GM18907 (cell line): Measurements from ENCODE around the gene AGRN.
"Not testable (repeated sequence)": the region's sequence is repeated elsewhere in the genome, so short reads cannot be mapped to it uniquely, and the experiment has no call there.

Experiments
- ATAC-seq: cut with Tn5 transposase; IDR thresholded peaks from one replicate; pipeline ENCODE4 v1.9.1; 2021; ENCODE audit warnings: mild to moderate bottlenecking, moderate library complexity; ENCODE audit not compliant: unreplicated experiment

AGRN gene

GRCh38 chr1:1063261-1063944 lies 43.5 kb downstream of the AGRN start:
- no peak for ATAC-seq

- ATAC-seq, result peak; percentile 56
Measured at GRCh38 chr1:1063945-1064831, 44.3 kb downstream of the AGRN start.

DNA sequence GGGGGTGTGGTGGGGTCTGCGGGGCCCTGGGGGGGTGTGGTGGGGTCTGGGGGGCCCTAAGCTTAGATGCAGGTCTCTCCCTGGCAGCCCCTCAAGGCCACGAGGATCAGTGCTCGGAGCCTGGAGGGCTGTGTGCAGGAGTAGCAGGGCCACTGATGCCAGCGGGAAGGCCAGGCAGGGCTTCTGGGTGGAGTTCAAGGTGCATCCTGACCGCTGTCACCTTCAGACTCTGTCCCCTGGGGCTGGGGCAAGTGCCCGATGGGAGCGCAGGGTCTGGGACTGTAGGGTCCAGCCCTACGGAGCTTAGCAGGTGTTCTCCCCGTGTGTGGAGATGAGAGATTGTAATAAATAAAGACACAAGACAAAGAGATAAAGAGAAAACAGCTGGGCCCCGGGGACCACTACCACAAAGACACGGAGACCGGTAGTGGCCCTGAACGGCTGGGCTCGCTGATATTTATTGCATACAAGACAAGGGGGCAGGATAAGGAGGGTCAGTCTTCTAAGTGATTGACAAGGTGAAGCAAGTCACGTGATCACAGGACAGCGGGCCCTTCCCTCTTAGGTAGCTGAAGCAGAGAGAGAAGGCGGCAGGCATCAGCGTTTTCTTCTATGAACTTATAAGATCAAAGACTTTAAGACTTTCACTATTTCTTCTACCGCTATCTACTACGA lies 45.5 kb downstream of the AGRN start:
- no peak for ATAC-seq

GRCh38 chr1:1065940-1066304 lies 46.0 kb downstream of the AGRN start:
- ATAC-seq, result not testable (repeated sequence)

GRCh38 chr1:1066403-1067283 lies 46.7 kb downstream of the AGRN start:
- ATAC-seq, result no peak

GRCh38 chr1:1067284-1067859 lies 47.5 kb downstream of the AGRN start:
- no peak for ATAC-seq

DNA sequence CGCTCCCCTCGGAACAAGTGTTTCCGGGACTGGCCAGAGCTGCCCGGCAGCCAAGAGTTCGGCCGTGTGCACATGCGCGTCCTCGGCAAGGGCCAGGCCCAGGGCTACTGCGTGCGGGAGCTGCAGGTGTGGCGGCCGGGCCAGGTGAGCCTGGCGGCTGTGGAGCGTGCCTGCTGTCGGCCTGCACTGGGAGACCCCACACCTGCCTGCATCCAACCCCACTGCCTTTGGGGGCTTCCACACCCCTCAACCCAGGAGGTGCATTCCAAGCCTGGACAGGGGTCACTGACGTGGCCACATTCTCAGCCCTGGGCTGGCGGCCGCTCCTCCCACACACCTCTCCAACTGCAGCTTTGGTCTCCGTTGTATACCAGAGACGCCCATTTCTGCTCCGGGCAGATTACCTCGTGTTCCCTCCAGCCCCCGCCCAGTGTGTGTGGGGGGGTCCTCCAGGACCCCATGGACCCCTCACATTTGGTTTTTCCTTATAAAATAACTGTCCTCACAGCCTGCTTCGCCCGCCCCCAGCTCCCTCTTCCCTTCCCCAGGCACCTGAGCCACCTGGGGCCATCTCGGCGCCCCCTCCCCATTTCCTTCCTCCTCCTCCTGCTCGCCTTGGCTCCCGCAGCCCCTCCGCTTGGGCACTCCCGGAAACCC lies 48.1 kb downstream of the AGRN start:
- no peak for ATAC-seq

DNA sequence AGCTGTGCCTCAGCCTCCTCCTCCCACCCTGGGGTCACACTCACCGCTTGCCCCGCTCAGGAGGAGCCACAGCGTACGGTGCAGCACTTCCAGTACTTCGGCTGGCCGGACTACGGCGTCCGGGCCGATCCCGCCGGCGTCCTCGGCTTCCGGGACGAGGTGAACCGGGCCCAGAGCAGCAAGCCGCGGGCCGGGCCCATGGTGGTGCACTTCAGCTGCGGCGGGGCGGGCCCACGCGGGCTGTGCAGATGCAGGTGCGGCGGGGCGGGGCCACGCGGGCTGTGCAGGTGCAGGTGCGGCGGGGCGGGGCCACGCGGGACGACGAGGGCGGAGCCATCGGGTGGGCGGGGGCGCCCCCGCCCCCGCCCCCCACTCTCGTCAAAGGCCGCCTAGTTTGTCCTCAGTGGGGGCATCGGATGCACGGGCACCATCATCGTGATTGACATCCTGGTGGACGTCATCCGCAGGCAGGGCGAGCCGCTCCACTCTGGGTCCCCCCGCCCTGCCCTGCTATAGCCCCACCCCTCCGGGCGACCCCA lies 48.7 kb downstream of the AGRN start:
- no peak for ATAC-seq

DNA sequence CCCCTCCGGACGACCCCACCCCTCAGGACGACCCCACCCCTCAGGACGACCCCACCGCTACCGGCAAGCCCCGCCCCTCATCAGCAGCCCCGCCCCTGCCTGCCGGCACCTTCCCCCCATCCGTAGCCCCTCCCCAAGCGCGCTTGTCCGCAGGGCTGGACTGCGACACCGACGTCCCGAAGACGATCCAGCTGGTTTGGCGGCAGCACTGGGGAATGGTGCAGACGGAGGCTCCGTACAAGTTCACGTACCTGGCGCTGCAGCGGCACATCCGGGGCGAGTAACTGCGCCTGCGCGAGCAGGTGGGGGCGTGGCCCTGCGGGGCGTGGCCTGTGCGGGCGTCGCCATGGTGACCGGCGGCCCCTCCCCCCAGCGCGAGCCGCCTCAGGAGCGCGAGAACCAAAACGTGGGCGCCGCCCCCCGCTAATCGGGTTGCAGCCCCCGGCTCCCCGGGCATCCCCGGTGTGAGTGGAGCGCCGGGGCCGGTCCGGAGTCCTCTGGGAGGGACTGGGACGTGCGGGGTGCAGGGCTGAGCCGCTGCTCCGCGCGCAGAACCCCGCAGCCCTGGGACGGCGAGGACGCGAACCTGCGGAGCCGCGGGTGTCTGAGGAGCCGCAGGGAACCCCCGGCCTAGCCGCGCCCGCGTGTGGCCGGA lies 49.3 kb downstream of the AGRN start:
- peak; percentile 54 for ATAC-seq

DNA sequence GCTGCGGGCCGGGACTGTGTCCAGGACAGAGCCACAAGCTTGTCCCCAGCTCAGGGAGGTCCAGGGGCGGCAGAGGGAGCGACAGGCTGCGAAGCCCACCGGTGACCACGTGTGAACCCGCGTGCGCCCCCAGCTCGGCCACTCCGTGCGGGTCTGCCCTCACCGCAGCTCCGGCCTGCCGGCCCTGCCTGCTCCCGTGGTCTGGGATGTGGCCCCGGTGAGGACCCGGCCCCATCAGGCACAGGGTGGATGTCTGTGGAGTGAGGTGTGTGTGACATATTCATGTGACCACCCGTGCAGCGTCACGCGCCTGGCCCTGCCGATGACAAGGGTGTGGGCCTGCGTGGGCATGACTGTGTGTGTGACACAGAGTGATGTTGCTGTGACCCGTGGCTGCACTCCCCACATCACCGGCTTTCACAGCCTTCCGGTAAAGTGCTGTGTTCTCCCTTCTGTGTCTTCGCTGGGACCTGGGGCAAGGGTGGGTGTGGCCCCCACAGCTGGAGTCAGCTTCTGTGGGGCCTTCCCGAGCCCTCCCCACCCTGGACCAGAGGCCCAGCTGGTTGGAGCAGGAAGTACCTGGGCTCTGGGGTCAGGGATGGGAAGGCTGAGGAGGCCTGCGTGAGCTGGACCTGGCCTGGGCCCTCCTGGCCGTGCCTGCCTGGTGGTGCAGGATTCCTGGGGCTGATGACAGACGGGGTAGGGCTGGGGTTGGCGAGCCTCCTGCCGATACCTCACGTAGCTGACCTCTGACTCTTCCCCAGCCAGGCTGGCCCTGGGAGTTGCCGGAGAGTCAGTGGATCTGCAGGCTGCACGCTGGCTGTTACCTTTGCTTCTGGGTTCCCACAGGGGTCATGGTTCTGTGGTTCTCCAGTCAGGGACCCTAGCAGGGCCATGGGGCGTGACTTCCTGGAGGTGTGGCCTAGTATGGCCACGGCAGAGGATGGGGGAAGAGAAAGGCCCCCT lies 50.1 kb downstream of the AGRN start:
- ATAC-seq, result peak; percentile 4

DNA sequence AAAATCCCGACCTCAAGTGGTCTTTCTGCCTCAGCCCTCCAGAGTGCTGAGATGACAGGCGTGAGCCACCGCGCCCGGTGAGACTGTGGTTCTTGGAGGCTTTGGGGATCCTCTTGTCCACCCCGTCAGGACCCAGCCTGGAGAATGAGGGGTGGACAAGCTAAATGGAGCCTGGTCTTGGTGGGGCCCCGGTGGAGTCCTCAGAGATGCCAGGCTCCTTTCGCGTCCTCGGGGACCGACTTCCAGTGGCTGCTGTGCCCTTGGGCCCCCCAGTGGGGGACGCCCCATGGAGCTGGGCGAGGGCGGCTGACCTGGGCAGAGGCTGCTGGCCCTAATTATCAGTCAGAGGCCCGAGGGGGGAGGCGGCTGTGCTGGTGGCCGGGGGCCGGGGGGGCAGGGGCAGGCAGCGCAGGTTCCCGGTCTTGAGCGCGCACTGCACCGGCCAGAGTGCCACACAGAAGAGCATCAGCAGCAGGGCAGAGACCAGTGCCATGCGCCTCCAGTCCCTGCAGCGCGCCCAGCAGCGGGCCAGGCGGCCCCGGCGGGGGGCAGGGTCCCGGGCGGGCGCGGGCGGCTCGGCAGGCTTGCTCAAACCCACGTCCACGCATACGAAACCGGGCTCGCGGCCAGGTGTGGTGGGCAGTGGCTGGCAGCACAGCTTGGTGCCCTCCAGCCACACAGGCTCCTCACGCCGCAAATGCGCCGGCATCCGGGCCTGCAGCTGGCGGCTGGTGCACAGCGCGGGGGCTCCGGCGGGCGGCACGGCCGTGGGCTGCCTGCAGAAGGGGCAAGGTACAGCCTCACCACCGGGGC lies 51.8 kb downstream of the AGRN start:
- no peak for ATAC-seq

GRCh38 chr1:1072299-1072848 lies 52.5 kb downstream of the AGRN start:
- ATAC-seq, result no peak

DNA sequence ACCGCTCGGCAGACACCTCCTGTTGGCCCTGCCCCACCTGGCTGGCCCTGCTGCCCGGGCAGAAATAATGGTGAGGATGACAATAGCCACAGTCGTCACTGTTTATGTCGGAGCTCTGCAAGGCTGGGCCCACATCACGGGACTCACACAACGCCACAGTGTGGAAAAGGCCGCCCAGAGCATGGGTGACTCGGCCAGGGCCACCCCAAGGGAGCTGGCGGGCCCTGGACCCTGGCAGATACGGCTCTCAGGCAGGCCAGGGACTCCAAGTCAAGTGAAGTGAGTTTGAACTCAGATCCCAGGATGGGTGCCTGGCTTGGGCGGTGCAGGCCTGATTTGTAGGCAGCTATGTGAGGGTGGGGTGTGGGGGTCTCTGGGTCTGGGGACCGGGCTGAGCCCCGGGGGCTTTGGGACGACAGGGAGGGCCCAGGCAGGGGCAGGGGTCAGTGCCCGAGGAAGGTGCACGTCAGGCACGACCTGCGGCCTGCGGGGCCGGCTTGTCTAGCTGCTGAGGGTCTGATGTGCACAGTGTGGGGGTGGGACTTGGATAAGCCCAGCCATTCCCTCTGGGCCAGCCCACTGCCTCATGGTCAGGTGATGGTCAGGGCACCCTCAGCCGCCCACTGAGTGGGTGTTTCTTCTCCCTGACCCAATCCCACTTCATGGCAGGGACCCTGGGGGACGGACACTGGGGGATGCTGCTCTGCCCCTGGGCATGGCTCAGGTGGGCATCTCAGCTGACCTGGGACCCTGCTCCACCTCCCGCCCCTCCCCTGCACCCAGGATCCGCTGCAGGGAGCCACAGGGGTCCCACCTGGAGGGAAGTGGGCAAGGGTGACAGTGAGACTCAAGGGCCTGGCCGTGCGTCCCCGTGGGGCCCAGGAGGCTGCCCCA lies 53.2 kb downstream of the AGRN start:
- ATAC-seq, result no peak

DNA sequence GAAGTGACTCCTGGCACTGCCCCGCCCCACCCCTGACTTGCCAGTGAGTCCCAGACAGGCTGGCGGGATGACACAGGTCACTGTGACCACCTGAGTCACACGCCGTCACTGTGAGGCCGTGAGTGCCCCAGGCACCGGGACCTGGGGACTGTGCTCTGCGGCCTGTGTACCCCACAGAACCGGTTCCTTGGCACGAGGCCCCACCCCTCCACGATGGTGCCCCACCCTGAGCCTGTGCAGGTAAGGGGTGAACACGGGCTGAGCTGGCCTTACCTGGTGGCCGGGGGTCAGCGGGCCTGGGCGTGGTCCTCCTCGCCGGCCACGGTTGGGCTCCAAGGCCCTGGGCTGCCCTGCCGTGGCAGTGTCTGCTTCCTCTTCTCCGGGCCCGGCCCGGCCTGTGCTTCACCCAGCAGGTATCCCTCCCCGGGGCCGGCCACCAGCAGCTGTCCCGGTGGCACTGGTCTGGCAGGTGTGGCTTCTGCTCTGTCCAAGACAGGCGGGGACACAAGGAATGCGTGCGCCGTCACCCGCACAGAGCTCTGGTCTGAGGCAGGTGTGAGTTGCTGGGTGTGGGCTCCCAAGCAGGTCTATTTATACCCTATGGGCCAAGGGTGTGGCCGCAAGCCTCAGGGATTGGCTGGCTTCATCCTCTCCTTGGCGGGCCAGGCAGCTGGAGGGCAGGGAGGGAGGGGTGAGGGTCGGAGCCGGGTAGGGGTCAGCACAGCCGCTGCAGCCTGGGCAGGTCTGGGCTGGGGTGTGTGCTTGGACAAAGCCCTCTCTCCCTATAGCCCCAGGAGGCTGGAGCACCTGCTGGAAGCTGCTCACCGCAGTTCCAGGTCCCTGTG lies 54.0 kb downstream of the AGRN start, which contains the start of gene RNF223:
TSS of gene RNF223 (minus strand) at position 564 of the 845 bp plus-strand sequence. CDS start 1,740 bp downstream, outside the sequence.
- ATAC-seq, result no peak
